Stomach (tissue), 4 donors: ENCODE data around the gene SAXO2.
"Not testable (repeated sequence)": the region's sequence is repeated elsewhere in the genome, so short reads cannot be mapped to it uniquely, and the experiment has no call there.

ENCODE experiments used
- POLR2AphosphoS5 ChIP-seq, 3 donors: sonication (generic); formaldehyde crosslinking; IDR thresholded peaks; one replicate each; pipeline ENCODE4 v1.6.1; 2016; ENCODE audit warnings: antibody characterized with exemption in 3 of 3
- TF ChIP-seq, protein P1 (sequence below), 7 experiments: fragments of 450-650 bp in 4 of 7; fragments of 200-600 bp in 3 of 7; sonication (generic) in 3 of 7; IDR thresholded peaks; one replicate each; pipeline ENCODE4 v1.5.1; 2016 to 2019; ENCODE audit warnings: antibody characterized with exemption in 7 of 7, control low read depth in 2 of 7, mild to moderate bottlenecking in 1 of 7

DNA sequence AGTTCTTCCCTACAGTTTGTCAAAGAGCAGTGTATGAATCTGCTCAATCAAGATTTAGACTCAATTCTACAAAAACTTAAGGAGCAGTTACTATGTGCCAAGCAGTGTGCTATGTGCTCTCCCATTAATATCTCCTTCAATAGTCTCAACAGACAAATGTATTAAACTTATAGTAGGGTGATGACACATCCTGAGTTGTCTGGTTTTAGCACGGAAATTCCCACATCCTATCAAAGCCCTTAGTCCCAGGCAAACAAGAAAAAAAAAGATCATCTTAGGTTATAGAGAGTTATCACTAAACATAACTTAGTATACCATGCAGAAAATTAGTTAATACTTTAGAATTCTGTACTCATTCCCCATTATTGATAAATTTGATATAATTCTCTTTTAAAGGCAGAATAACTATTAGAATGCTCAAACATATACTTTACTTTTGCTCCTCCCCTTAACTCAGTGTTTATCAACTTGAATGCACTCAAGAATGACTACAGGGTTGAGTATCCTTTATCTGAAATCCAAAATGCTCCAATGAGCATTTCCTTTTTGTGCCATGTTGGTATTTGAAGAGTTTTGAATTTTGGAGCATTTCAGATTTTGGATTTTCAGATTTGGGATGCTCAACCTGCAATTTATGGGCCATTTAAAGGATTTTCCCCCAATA lies 20.6 kb upstream of the SAXO2 start:
- TF ChIP-seq POLR2AphosphoS5 (IDR thresholded peaks at IDR 0.05), result not testable (repeated sequence)
- TF ChIP-seq, protein P1, sequence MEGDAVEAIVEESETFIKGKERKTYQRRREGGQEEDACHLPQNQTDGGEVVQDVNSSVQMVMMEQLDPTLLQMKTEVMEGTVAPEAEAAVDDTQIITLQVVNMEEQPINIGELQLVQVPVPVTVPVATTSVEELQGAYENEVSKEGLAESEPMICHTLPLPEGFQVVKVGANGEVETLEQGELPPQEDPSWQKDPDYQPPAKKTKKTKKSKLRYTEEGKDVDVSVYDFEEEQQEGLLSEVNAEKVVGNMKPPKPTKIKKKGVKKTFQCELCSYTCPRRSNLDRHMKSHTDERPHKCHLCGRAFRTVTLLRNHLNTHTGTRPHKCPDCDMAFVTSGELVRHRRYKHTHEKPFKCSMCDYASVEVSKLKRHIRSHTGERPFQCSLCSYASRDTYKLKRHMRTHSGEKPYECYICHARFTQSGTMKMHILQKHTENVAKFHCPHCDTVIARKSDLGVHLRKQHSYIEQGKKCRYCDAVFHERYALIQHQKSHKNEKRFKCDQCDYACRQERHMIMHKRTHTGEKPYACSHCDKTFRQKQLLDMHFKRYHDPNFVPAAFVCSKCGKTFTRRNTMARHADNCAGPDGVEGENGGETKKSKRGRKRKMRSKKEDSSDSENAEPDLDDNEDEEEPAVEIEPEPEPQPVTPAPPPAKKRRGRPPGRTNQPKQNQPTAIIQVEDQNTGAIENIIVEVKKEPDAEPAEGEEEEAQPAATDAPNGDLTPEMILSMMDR (IDR thresholded peaks at IDR 0.05), result not testable (repeated sequence)
